ENCODE results near the gene SLC2A1. TPM values are rescaled to one million over a fixed set of nuclear protein-coding genes. Genes with fewer than 3 reads are reported as not detected.
"Not testable (repeated sequence)": the region's sequence is repeated elsewhere in the genome, so short reads cannot be mapped to it uniquely, and the experiment has no call there.

Gene SLC2A1
- total RNA-seq, 1 experiment from 2014 or later, result 422 TPM

- ChIA-PET CTCF (no interaction called here), POLR2A (no interaction called here)
- intact Hi-C loops (cut with micrococcal nuclease; ENCODE audit: unreplicated experiment), result no loop called here
- Mint-ChIP-seq H3K4me3 (ENCODE audit: unreplicated experiment) (no peak overlapping the region), H3K36me3 (ENCODE audit: insufficient read depth, unreplicated experiment) (peaks cover 4% of the 10 kb centered on the region), H3K27me3 (ENCODE audit: insufficient read depth, unreplicated experiment) (no peaks in the 10 kb centered on the region), H3K9me3 (ENCODE audit: unreplicated experiment) (peaks cover under 1% of the 10 kb centered on the region), H3K4me1 (ENCODE audit: low read depth, unreplicated experiment) (no peaks in the 10 kb centered on the region), H3K27ac (ENCODE audit: unreplicated experiment) (no peak overlapping the region)
- no peak overlapping the region for H3K4me3 ChIP-seq (ENCODE audit: low read depth, low read length)
- no peaks in the 10 kb centered on the region for H3K4me1 ChIP-seq
- DNase-seq, result no peak
- no peaks in the 10 kb centered on the region for H3K27me3 ChIP-seq (replicated peaks; ENCODE audit: control insufficient read depth, insufficient read depth, low read length)
- BruUV-seq (replicated peaks), result no TSS peak
- no peaks in the 10 kb centered on the region for H3K36me3 ChIP-seq (ENCODE audit: control insufficient read depth, insufficient read depth, low read length)
- H3K9me3 ChIP-seq, result no peaks in the 10 kb centered on the region
- TF ChIP-seq CTCF (IDR thresholded peaks at IDR 0.05; ENCODE audit: insufficient read depth in 1 of 2, low read depth in 1 of 2, low read length in 1 of 2, severe bottlenecking in 1 of 2, unreplicated experiment in 1 of 2), result no peak
Observed at GRCh38 chr1:42904434-42904833, 54.2 kb downstream of the SLC2A1 start.

GRCh38 chr1:42899960-42900359 is 58.7 kb downstream of the SLC2A1 start:
- H3K36me3 ChIP-seq (ENCODE audit: control insufficient read depth, insufficient read depth, low read length); H3K4me3 ChIP-seq (ENCODE audit: low read depth, low read length); BruUV-seq (replicated peaks); CTCF ChIA-PET; H3K27me3 Mint-ChIP-seq (ENCODE audit: insufficient read depth, unreplicated experiment); H3K4me1 ChIP-seq; DNase-seq; H3K9me3 ChIP-seq; intact Hi-C loops (cut with micrococcal nuclease; ENCODE audit: unreplicated experiment); H3K36me3 Mint-ChIP-seq (ENCODE audit: insufficient read depth, unreplicated experiment); H3K4me3 Mint-ChIP-seq (ENCODE audit: unreplicated experiment); H3K27me3 ChIP-seq (replicated peaks; ENCODE audit: control insufficient read depth, insufficient read depth, low read length); POLR2A ChIA-PET; H3K4me1 Mint-ChIP-seq (ENCODE audit: low read depth, unreplicated experiment); H3K27ac Mint-ChIP-seq (ENCODE audit: unreplicated experiment): not testable (repeated sequence)
- H3K9me3 Mint-ChIP-seq (ENCODE audit: unreplicated experiment), result peaks cover 16% of the 10 kb centered on the region

- Mint-ChIP-seq H3K4me3 (ENCODE audit: unreplicated experiment) (no peak overlapping the region), H3K27ac (ENCODE audit: unreplicated experiment) (no peak overlapping the region), H3K9me3 (ENCODE audit: unreplicated experiment) (no peaks in the 10 kb centered on the region), H3K27me3 (ENCODE audit: insufficient read depth, unreplicated experiment) (peaks cover 3% of the 10 kb centered on the region), H3K36me3 (ENCODE audit: insufficient read depth, unreplicated experiment) (no peaks in the 10 kb centered on the region), H3K4me1 (ENCODE audit: low read depth, unreplicated experiment) (no peaks in the 10 kb centered on the region)
- no peak overlapping the region for H3K4me3 ChIP-seq (ENCODE audit: low read depth, low read length)
- POLR2A ChIA-PET, result no interaction called here
- CTCF ChIA-PET, result no interaction called here
- DNase-seq, result no peak
- no peak for TF ChIP-seq CTCF (IDR thresholded peaks at IDR 0.05; ENCODE audit: insufficient read depth in 1 of 2, low read depth in 1 of 2, low read length in 1 of 2, severe bottlenecking in 1 of 2, unreplicated experiment in 1 of 2)
- H3K4me1 ChIP-seq, result no peaks in the 10 kb centered on the region
- intact Hi-C loops (cut with micrococcal nuclease; ENCODE audit: unreplicated experiment), result no loop called here
- H3K36me3 ChIP-seq (ENCODE audit: control insufficient read depth, insufficient read depth, low read length), result no peaks in the 10 kb centered on the region
- H3K27me3 ChIP-seq (replicated peaks; ENCODE audit: control insufficient read depth, insufficient read depth, low read length), result no peaks in the 10 kb centered on the region
- H3K9me3 ChIP-seq, result no peaks in the 10 kb centered on the region
- no TSS peak for BruUV-seq (replicated peaks)
Observed at GRCh38 chr1:42891465-42892138, 67.1 kb downstream of the SLC2A1 start.

Data from Caco-2 (cell line).